Panc1 (cell line): ENCODE data around the gene BDH1. TPM values are rescaled to one million over a fixed set of nuclear protein-coding genes. Genes with fewer than 3 reads are reported as not detected.
A peak's percentile ranks its signal among the peaks of the same experiment; 100 is the strongest.

Experiments used
- ATAC-seq: fragments of 200-7000 bp; cut with Tn5 transposase; 2 replicates; pipeline ENCODE4 v1.9.1; 2020; ENCODE audit warnings: mild to moderate bottlenecking, moderate library complexity
- BruUV-seq: library from RNA; stranded (reverse); fragments of 400-500 nt; replicated peaks from 2 replicates; lab custom pipeline; 2021; lab: Mats Ljungman, UMichigan
- CTCF ChIA-PET: fragments of 300-600 bp; sonication (Branson Sonifier 250); formaldehyde crosslinking; loops from one replicate; lab custom pipeline; 2022; ENCODE audit warnings: antibody characterized with exemption; lab: Charles Lee
- POLR2A ChIA-PET: fragments of 300-600 bp; sonication (Branson Sonifier 250); formaldehyde crosslinking; loops from one replicate; lab custom pipeline; 2022; ENCODE audit warnings: antibody characterized with exemption; lab: Charles Lee
- DNase-seq: peaks from one replicate; pipeline ENCODE4 v3.0.0-alpha.2; 2010; ENCODE audit warnings: low read depth, low spot score
- H3K27ac ChIP-seq: 2 replicates; pipeline ENCODE4 v1.5.1; 2011; ENCODE audit warnings: mild to moderate bottlenecking, low read length, inconsistent platforms
- H3K27me3 ChIP-seq: fragments of 200-500 bp; sonication (Bioruptor generic); 2 replicates; pipeline ENCODE4 v1.6.0; 2014; ENCODE audit warnings: low read length, inconsistent platforms; ENCODE audit not compliant: control insufficient read depth, insufficient read depth
- H3K36me3 ChIP-seq: fragments of 200-500 bp; sonication (Bioruptor generic); 2 replicates; pipeline ENCODE4 v1.5.1; 2014; ENCODE audit warnings: inconsistent platforms, mild to moderate bottlenecking, low read length, moderate library complexity; ENCODE audit not compliant: control insufficient read depth, insufficient read depth
- H3K4me1 ChIP-seq: 2 replicates; pipeline ENCODE4 v1.5.1; 2011; ENCODE audit warnings: inconsistent platforms, mild to moderate bottlenecking, low read length, moderate library complexity; ENCODE audit not compliant: control insufficient read depth, insufficient read depth
- H3K4me3 ChIP-seq, 2 experiments: 2 replicates each; pipeline ENCODE4 v1.5.1; 2011 to 2012; ENCODE audit warnings: low read depth in 2 of 2, low read length in 2 of 2, mild to moderate bottlenecking in 2 of 2, inconsistent platforms in 1 of 2, moderate library complexity in 1 of 2
- H3K9me3 ChIP-seq: fragments of 200-500 bp; sonication (Bioruptor generic); 2 replicates; pipeline ENCODE4 v1.5.1; 2014; ENCODE audit warnings: low read depth, mild to moderate bottlenecking, inconsistent platforms, low read length, moderate library complexity; ENCODE audit not compliant: control insufficient read depth, insufficient read depth
- POLR2AphosphoS5 ChIP-seq: IDR thresholded peaks from 2 replicates; pipeline ENCODE4 v1.6.1; 2012; ENCODE audit warnings: mild to moderate bottlenecking, low read depth, low read length, moderate library complexity
- SIN3A ChIP-seq: IDR thresholded peaks from 2 replicates; pipeline ENCODE4 v1.6.1; 2012; ENCODE audit warnings: low read depth, mild to moderate bottlenecking, low read length, moderate library complexity, borderline replicate concordance; ENCODE audit not compliant: insufficient read depth
- TCF7L2 ChIP-seq: IDR thresholded peaks from 2 replicates; pipeline ENCODE4 v1.6.1; 2011; ENCODE audit warnings: mild to moderate bottlenecking, low read depth, low read length, inconsistent platforms
- in situ Hi-C: cut with HindIII; loops from 2 replicates; pipeline ENCODE4 v1.10.0; 2016; ENCODE audit warnings: low sequenced_read_pairs, low pct_unique_long_range_greater_than_20kb
- intact Hi-C: fragments of 100-400 bp; cut with micrococcal nuclease; formaldehyde crosslinking; loops from one replicate; pipeline ENCODE4 v1.10.0; 2022; ENCODE audit not compliant: unreplicated experiment
- total RNA-seq: library from RNA; stranded (reverse); gene quantifications from one replicate; pipeline ENCODE4 v1.2.1, GENCODE V29; 2021; ENCODE audit not compliant: unreplicated experiment
- TF ChIP-seq, protein P1 (sequence below), 2 experiments: IDR thresholded peaks; 2 replicates each; pipeline ENCODE4 v1.6.1; 2011 to 2012; ENCODE audit warnings: low read depth in 2 of 2, control low read depth in 1 of 2, low read length in 1 of 2, mild to moderate bottlenecking in 1 of 2, moderate library complexity in 1 of 2; ENCODE audit not compliant: insufficient read depth in 1 of 2
- TF ChIP-seq, protein P2 (sequence below): fragments of 450-650 bp; IDR thresholded peaks from 2 replicates; pipeline ENCODE4 v1.5.1; 2017; ENCODE audit warnings: mild to moderate bottlenecking

BDH1 gene
- total RNA-seq, 1 experiment from 2014 or later: 4.8 TPM

- ATAC-seq (peak; percentile 49; the same call in 1 of the 2 replicates), DNase-seq (no peak)
- no TSS peak for BruUV-seq
- ChIA-PET CTCF (no interaction called here), POLR2A (no interaction called here)
- intact Hi-C loops: loop anchor here (1.0 kb wide), 1 partner anchor 29 kb away; no protein-coding TSS in a partner anchor
- peaks cover 13% of the 10 kb centered on the region for H3K27me3 ChIP-seq
- no peaks in the 10 kb centered on the region for H3K36me3 ChIP-seq
- H3K27ac ChIP-seq: no peak overlapping the region
- H3K4me3 ChIP-seq: no peak overlapping the region
- no peaks in the 10 kb centered on the region for H3K4me1 ChIP-seq
- no peaks in the 10 kb centered on the region for H3K9me3 ChIP-seq
- in situ Hi-C loops: no loop called here
- TF ChIP-seq SIN3A (no peak), TCF7L2 (no peak), POLR2AphosphoS5 (no peak)
- TF ChIP-seq, protein P1, sequence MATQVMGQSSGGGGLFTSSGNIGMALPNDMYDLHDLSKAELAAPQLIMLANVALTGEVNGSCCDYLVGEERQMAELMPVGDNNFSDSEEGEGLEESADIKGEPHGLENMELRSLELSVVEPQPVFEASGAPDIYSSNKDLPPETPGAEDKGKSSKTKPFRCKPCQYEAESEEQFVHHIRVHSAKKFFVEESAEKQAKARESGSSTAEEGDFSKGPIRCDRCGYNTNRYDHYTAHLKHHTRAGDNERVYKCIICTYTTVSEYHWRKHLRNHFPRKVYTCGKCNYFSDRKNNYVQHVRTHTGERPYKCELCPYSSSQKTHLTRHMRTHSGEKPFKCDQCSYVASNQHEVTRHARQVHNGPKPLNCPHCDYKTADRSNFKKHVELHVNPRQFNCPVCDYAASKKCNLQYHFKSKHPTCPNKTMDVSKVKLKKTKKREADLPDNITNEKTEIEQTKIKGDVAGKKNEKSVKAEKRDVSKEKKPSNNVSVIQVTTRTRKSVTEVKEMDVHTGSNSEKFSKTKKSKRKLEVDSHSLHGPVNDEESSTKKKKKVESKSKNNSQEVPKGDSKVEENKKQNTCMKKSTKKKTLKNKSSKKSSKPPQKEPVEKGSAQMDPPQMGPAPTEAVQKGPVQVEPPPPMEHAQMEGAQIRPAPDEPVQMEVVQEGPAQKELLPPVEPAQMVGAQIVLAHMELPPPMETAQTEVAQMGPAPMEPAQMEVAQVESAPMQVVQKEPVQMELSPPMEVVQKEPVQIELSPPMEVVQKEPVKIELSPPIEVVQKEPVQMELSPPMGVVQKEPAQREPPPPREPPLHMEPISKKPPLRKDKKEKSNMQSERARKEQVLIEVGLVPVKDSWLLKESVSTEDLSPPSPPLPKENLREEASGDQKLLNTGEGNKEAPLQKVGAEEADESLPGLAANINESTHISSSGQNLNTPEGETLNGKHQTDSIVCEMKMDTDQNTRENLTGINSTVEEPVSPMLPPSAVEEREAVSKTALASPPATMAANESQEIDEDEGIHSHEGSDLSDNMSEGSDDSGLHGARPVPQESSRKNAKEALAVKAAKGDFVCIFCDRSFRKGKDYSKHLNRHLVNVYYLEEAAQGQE (IDR thresholded peaks at IDR 0.05; ENCODE audit: insufficient read depth in 1 of 2, low read depth in 2 of 2, low read length in 1 of 2): no peak
- TF ChIP-seq, protein P2, sequence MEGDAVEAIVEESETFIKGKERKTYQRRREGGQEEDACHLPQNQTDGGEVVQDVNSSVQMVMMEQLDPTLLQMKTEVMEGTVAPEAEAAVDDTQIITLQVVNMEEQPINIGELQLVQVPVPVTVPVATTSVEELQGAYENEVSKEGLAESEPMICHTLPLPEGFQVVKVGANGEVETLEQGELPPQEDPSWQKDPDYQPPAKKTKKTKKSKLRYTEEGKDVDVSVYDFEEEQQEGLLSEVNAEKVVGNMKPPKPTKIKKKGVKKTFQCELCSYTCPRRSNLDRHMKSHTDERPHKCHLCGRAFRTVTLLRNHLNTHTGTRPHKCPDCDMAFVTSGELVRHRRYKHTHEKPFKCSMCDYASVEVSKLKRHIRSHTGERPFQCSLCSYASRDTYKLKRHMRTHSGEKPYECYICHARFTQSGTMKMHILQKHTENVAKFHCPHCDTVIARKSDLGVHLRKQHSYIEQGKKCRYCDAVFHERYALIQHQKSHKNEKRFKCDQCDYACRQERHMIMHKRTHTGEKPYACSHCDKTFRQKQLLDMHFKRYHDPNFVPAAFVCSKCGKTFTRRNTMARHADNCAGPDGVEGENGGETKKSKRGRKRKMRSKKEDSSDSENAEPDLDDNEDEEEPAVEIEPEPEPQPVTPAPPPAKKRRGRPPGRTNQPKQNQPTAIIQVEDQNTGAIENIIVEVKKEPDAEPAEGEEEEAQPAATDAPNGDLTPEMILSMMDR: 0 out of 2 replicates have a peak, but pooled peaks have one; percentile 28
Measured at GRCh38 chr3:197525706-197526105, 30.1 kb downstream of the BDH1 start.

DNA sequence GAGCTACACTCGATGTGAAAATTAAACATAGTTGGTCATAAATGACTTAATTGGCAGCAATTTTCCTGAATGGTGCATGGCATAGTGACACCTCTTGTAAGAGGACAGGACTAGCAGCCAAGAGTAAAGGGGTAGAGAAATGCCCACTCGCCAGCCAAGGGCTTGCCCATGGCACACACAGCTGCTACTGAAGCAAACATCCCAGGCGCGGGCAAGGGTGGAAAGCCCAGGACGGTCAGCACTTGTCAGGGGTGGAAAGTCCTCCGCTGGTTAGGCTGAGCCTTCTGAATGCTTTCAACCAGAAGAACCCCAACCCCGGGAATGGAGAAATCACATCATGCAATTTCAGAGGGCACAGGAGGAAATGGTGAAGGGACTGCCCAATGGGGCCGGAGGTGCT, 31.6 kb downstream of the BDH1 start:
- no peak for DNase-seq
- H3K27ac ChIP-seq: no peak overlapping the region
- no TSS peak for BruUV-seq
- H3K4me1 ChIP-seq: no peaks in the 10 kb centered on the region
- ATAC-seq: no peak
- ChIA-PET POLR2A (interaction anchor here (0.6 kb wide), 1 partner anchor 550 kb away, joined by 16 read pairs; no protein-coding TSS in a partner anchor), CTCF (no interaction called here)
- H3K9me3 ChIP-seq: no peaks in the 10 kb centered on the region
- H3K36me3 ChIP-seq: no peaks in the 10 kb centered on the region
- in situ Hi-C loops: no loop called here
- peaks cover 12% of the 10 kb centered on the region for H3K27me3 ChIP-seq
- no peak overlapping the region for H3K4me3 ChIP-seq
- TF ChIP-seq TCF7L2 (no peak), SIN3A (no peak), POLR2AphosphoS5 (no peak)
- TF ChIP-seq, protein P2: no peak
- TF ChIP-seq, protein P1 (IDR thresholded peaks at IDR 0.05; ENCODE audit: insufficient read depth in 1 of 2, low read depth in 2 of 2, low read length in 1 of 2): no peak
- intact Hi-C loops: no loop called here
